Measurements from ENCODE around the gene PAX8.

Gene PAX8

DNA sequence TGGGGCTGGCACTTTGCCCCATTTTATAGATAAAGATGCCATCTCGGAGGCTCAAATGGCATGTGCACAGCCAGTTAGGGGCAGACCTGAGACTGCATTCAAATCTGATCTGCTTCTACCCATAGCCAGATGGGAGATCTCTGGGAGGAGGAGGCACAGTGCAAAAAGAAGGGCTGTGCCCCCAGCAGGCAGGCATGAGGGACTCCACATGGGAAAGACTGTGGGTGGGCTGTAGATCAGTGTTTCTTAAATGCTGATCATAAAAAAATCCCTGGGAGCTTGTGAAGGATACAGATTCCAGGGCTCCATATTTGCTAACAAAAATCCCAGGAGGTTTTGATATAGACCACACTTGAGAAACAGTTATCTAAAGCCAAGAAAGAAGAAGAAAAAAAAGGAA, 15.2 kb downstream of the PAX8 start:
- no peak for FAIRE-seq

DNA sequence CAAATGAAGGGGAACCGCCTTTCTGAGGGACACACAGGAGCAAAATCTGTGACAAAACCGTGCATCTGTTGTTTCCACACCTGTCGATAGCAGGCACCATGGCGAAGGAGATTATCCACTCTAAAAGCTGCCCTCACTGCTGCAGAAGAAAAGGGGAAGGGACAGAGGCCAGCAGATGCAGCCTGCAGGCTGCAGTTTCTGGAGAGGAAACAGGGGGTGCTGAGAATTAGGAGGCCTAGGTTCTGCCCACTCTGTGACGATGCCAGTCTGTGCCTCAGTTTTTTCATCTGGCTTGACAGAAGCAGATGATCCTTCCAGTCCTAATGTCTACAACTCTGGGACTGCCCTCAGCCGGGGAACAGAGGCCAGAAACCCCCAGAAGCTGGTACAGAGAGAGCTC, 17.7 kb downstream of the PAX8 start:
- FAIRE-seq, result no peak

DNA sequence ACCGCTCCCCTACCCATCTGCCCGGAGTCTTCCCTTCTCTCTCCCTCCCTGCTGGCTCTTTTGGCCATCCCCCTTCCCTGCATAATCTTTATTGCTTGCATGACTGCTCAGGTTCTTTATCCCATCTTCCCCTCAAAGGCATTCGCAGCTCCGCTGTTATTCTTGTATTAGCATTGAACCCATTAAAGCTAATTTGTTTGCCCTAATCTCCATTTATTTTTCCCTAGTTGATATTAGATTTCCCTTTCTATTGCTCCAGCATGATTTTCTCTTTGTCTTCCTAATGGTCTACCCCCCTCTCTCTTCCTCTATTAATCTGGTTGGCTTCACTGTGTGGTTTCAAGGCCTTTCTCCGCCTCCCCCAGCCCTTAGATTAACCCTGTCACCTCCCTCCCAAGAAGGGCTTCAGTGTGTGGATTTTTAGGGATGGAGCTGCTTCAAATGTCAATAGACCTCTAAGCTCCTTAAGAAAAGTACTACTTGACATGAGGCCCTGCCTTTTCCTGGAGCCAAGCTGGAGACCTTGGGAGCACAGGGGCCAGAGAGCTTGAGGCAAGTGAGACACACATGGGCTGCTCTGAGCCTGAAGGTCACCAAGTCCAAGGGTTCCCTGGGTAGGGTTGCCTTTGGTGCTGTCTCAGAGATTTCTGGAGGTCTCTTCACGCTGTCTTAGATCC, 20.1 kb downstream of the PAX8 start:
- no peak for FAIRE-seq

DNA sequence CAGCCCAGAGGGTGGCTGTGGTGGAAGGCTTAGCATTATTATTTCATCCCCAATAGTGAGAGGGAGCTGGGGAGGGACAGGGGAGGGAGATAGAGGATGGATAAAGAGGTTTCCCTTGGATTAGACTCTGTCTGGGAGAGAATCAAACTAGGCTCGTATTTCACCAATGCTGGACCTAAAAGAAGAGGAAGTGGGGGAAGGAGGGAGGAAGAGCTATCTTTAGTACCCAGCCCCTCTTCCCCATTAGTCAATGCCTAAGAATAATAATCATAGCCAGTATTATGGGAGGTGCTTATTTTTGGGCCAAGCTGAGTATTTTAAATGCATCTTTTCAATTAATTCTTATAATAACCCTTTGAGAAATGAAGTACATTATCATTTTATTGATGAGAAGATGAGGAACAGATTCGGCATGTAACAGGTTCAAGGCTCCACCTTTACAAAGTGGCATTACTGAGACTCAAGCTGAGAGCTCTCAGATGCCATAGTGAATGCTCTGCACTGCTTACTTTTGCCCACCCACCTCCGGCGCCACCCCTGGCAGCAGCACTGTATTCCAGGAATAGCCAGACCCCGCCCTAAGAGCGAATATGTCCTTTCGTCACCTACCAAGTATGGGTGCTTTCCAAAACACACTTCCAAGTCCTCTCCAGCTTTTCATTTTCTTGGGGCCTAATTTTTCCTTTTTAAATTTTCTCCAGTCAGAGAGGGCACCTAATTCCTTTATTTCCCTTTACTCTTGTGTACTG, 21.0 kb downstream of the PAX8 start:
- no peak for FAIRE-seq

DNA sequence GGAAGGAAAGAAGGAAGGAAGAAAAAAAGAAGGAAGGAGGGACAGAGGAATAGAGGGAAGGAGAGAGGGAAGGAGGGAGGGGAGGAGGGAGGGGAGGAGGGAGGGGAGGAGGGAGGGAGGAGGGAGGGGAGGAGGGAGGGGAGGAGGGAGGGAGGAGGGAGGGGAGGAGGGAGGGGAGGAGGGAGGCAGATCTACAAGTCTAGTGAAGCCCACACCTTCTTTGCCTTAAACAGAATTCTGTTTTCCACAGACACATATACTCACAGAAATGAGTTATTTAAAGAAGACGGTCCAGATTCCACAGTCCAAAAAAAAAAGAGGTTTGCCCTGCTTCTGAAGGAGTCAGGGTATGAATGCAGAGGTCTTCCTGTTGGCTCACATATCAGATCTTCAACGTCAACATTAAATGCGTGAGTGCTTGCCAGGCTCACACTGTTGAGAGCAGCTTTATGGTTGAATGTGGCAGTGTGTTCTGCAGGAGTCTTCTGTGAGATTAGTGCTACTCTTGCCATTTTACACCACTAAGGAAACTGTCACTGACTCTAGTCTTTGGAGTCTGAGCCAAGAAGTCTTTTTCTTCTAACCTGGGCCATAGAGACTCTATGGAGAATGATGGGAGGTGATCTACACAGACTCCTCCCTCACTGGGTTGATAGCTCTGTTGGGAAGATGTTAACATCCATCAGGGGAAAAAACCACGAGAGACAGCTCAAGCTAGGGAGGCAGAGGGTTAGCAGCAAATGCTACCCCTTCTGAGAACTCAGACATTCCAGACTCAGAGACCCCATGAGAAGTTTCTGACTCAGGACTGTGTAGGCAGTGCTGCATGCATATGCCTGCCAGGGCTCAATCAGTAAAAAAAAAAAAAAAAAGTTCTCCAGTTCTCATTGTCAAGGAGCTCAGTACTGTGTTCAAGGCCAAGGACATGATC, 23.3 kb downstream of the PAX8 start:
- no peak for FAIRE-seq

DNA sequence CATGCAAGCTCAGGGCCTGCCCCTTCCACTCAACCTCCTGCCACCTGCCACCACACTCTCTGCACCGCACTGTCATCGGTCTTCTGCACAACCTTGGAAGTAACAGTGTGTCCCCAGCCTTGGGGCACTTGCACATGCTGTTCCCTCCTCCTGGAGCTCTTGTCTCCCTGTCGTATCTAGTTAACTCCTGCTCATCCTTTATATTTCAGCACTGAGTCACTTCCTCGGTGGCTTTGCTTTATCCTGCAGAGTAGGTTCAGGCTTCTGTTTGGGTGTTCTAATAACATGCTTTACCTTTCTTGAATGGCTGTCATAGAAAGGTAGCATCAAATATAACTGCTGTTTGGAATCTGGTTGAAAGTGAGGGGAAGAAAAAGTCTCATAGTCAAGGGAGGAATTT, 25.3 kb downstream of the PAX8 start:
- FAIRE-seq, result no peak

DNA sequence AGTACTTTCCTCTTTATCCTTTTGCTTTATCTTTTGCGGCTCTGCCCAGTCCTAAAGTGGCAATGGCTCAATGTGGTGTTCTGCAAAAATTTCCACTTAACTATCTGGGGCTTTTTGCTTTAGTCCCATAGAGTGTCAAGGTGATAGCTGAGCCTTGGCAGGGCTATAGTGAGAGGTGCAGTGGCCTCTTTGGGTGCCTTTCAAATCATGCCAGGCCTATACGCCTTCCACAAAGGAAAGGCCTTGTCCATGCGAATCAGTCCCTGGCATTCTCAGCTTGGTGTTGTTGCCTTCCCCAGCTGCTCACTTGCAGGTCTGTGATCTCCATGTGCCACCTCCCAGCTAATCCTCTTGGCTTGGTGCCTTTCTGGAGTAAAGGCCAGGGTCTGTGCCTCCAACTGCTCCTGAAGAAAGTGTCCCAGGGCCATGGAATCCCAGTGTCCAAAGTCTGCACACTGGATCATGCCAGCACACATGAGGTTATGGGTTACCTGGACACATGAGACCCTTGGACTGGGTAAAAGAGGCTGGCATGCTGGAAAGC, 26.6 kb downstream of the PAX8 start:
- FAIRE-seq, result no peak

DNA sequence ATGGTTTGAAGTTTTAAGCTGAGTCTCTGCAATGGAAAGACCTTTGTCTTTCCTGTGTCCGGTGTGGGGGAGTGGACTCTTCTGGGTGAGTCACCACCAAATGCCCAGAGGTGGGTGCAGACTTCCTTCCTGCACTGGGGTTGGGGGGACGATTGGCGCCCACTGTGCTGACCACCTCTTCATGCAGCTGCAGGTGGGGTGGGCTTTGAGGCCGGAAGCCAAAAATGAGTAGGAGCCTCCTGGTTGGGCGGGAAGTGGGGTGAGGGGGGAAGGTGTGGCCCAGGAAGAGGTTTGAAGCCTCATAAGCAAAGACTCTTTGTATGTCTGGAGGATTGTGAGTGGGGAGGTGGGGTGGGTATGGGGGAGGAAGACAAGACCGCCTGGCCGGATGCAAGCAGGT, 27.6 kb downstream of the PAX8 start:
- no peak for FAIRE-seq

DNA sequence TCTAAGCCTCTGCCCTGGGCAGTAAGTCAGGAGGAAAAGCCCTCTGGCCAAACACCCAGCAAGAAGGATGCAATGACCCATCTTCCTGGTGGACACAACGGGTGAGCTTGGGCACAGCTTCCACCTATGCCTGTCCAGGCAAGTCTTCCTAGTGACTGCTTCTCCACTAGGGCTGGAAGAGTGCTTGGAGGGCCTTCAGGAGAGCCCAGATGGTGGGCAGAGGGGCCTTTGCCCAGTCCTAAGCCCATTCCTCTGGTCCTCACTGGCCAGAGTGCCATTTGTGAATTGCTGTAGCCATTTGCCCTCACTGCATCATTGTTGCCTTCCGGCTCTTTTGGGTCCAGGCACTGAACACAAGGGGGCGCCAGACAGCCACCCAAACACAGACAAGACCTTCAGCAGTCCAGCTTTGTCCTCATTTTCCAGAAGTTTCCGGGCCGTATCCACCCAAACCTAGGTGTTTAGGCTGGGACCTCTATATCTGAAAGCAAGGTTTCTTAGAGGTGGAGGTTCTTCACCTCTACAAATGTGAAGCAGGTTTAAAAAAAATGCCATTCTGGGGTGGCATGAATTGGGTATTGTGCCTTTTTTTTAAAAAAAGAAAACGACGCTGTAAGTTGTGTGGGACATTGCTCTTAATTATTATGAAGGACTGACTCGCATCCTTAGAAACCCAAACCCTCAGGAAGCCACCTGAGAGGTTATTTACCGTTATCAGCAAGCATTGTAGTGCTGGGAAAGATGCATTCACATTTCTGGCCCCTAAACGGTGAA, 29.5 kb downstream of the PAX8 start:
- no peak for FAIRE-seq

DNA sequence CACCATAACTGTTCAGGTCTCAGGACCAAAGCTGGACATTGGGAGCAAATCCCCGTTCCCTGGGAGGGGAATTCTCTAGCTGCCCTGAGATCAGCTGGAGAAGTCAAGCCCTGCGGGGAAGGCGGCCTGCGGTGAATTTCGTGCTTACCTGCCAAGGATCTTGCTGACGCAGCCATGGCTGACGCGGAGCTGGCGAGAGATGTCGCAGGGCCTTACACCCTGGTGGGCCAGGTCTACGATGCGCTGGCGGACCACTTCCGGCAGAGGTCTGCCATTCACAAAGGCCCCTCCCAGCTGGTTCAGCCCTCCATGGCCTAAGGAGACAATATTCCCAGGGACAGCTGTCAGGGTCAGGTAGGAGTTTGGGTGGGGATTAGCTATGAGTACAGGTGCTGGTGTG, 32.1 kb downstream of the PAX8 start:
- FAIRE-seq, result no peak

DNA sequence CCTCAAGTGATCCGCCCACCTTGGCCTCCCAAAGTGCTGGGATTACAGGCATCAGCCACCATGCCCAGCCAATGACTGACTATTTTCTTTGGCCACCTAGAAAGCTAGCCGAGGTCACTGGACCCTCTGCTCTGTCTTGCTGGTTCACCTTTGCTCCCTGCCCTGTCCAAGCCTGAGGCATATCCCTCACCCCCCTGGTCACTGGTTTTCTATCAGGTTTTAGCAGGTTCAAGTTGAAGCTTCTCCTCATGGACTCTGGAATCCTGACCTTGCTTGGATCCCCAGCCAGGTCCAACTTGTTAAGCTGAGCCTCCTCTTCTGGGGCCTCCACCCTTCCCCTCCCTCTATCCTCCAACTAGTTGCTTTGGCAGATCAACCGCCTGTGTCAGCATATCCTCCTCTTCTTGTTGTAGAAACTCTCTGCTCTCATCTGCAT, 33.4 kb downstream of the PAX8 start:
- FAIRE-seq, result no peak

DNA sequence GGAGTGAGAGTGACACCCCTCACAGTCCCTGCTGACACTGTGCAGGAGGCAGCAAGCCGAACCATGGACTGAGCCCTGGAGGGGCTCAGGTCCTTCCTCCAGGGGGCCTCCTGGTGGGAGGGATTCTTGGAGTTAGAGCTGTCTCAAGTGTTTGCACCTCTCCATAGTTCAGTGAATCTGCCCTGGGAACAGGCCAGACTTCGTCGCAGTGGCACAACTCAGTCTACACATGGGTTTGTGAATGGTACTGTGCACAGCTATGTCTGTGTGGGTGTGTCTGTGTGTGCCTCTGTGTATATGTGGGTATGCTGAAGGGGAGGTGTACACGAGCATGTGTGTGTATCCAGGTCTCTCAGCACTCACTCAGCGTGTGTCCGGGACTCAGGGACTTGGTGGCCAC, 36.4 kb downstream of the PAX8 start:
- no peak for FAIRE-seq

DNA sequence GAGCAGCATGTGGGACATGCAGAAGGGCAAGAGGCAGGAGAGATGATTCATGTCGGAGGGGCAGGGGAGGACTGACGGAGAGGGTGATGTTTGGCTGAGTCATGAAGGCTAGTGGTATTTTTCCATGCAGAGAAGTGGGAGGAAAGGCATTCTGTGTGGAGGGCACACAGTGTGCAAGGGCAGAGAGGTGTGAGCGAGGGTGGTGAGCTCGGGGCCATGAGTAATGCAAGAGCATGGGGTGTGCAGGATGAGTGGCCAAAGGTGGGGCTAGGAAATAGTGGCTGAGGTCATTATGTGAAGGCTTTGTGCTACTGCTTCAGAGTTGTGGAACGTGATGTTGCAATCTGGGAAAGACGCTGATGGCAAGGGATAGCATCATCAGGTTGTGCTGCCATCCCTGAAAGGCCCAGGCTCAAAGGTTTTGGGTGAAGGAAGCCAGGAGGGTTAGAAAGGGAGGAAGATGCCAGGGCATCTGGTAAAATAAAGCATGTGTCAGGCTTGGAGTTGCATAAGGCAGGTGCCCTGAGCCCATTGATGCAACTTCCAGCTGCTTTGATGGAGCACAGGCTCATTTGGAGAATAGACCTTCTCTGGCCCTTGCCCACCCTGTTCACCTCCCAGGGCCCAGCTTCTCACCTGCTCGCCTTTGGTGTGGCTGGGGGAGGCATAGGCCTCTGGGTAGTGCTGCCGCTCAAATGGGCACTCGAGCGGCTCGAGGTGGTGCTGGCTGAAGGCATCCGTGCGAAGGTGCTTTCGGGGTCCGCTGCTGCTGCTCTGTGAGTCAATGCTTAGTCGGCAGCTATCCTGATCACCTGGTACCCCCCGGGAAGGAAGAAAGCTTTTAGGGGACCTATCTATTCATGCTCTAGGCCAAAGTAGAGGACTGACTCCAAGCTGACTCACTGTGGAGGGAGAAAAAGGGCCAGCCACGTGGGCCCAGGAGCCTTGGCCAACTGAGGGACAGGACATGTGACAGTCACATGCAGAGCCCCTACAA, 37.5 kb downstream of the PAX8 start:
- no peak for FAIRE-seq

DNA sequence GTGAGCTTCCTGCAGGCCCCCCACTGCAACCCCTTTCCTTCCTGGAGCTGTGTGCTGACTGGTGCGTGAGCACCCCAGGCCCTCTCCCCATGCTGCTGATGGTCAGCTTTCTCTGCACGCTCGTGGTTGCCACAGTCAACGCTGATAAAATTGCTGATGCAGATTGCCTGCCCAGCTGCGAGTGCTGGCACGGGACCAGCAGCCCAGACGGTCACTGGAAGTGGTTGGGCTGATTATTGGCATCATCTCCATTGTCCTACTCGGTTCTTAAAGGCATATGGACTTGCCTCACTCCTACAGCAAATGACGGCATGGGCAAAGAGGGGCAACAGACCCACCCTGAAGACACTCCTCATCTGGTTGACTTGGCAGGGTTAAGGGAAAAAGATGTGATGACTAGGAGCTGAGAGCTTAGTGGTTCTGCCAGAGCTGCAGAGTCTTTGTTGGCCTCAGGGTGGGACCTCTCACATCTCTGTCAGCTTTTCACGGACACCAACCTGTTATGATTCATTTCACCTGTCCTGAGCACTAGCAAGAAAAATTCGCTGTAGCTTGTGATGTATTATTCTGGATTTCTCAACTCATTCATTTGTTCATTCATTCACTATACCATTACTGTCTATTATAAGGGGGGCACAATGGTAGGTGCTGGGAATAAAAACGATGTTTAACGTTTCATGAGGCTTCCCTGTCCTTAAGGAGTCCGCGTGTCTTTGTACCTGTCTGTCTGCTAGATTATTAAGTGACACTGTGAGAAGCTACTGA, 38.4 kb downstream of the PAX8 start:
- no peak for FAIRE-seq

DNA sequence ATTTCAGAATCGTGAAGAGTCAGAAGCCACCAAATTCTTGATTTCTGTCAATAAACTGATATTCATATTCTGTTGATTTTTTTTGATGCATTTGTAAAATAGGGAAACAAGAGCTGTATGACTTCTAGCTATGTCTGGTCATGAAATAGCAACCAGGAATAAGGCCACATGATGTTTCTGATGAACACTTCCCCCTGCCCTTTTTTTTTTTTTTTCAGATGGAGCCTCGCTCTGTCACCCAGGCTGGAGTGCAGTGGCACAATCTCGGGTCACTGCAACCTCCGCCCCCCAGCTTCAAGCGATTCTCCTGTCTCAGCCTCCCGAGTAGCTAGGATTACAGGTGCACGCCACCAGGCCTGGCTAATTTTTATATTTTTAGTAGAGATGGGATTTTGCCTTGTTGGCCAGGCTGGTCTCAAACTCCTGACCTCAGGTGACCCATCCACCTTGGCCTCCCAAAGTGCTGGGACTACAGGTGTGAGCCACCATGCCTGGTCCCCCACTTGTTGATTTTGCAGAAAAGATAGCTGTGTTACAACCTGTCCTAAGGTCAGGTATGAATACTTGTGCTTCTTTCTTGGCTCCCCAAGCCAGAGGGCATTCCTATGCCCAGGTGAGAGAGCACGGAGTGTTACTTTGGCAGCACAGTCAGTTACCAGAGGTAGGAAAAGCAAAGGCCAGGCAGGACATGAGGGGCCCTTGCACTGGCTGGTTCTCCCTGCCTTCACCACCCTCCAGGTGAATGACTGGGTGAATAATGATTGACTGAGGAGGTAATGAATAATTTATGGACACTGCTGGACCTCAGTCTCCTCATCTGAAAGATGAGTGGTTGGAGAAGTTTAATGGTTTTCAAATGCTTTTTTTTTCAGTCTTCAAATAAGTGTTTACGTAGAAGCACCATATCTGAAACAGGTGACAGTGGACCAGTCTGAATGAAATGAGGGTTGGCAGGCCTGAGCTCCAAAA, 39.6 kb downstream of the PAX8 start:
- FAIRE-seq, result no peak

DNA sequence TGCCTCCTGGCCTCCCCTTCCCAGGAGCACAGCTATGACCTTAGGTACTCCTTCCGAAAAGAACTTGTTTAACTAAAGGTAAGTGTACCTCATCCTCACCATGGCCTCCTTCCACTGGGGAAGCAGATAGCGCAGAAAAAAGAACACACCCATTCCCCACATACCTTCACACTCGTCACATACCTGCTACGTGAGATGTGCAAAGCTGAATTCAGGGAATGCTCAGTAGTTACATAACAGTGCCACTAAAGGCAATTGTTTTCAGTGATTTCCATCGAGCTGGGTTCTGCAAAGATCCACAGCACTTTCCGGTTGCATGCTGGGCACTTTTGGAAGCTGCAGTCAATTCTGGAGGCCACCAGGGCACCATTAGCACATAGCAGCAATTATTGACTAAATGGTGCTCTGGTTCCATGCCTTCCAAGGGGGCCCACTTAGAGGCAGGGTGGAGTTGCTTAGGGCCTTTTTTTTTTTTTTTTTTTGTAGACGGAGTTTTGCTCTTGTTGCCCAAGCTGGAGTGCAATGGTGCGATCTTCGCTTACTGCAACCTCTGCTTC, 41.0 kb downstream of the PAX8 start:
- FAIRE-seq, result no peak

DNA sequence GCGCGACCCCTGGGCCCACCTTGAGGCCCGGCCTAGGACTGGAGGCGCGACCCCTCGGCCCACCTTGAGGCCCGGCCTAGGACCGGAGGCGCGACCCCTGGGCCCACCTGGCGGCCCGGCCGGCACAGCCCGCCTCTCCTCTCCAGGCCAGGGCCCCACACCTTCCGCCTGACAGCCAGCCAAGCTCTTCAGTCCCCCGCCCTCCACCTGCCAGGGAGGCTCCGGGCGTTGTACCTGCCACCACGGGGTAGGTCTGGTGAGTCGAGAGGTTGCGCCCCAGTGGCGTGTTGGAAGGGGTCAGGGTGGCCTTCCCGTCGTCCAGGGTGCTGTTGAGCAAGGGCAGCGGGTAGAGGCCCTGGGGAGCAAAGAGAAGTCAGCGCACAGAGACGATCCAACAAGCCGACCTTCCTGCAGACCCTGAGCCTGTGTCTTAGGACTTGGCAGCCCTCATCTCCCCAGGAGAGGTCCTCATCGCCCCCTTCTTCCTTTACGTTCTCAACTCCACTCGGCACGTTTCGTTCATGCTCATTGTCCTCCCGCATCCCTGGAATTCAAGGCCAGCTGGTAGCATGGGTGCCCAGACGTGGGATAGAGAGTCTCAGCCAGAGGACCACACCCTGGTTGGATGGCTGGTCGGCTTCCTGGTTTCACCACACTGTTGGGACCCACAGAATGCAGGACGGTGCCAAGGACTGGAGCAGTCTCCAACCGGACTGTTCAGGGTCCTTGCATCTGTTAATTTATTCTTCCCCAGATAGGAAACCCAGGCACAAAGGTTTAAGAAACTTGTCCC, 42.2 kb downstream of the PAX8 start:
- no peak for FAIRE-seq
